DOHH2 (cell line): ENCODE measurements around the gene HOXA9.

Experiments
- CTCF ChIP-seq: fragments of 200-600 bp; sonication (generic); IDR thresholded peaks from one replicate; pipeline ENCODE4 v1.5.1; 2014; ENCODE audit warnings: antibody characterized with exemption, mild to moderate bottlenecking, low read depth, low read length; ENCODE audit not compliant: poor library complexity, severe bottlenecking
- EZH2phosphoT487 ChIP-seq: fragments of 200-600 bp; sonication (generic); IDR thresholded peaks from 2 replicates; pipeline ENCODE4 v1.6.1; 2017; ENCODE audit warnings: borderline replicate concordance, mild to moderate bottlenecking, antibody characterized with exemption, low read length, moderate library complexity, mixed read lengths

- TF ChIP-seq CTCF (no peak), EZH2phosphoT487 (no peak)
Observed at GRCh38 chr7:27121684-27122076, 43.7 kb downstream of the HOXA9 start.
